Activated CD8-positive, alpha-beta memory T cell treated with anti-CD3 and anti-CD28 coated beads for 24 hours (primary cell): ENCODE data around the gene PSME1.
A peak's percentile ranks its signal among the peaks of the same experiment; 100 is the strongest.

Experiments used
- DNase-seq: peaks from one replicate; pipeline ENCODE4 v3.0.0-alpha.2; 2020

Gene PSME1

DNA sequence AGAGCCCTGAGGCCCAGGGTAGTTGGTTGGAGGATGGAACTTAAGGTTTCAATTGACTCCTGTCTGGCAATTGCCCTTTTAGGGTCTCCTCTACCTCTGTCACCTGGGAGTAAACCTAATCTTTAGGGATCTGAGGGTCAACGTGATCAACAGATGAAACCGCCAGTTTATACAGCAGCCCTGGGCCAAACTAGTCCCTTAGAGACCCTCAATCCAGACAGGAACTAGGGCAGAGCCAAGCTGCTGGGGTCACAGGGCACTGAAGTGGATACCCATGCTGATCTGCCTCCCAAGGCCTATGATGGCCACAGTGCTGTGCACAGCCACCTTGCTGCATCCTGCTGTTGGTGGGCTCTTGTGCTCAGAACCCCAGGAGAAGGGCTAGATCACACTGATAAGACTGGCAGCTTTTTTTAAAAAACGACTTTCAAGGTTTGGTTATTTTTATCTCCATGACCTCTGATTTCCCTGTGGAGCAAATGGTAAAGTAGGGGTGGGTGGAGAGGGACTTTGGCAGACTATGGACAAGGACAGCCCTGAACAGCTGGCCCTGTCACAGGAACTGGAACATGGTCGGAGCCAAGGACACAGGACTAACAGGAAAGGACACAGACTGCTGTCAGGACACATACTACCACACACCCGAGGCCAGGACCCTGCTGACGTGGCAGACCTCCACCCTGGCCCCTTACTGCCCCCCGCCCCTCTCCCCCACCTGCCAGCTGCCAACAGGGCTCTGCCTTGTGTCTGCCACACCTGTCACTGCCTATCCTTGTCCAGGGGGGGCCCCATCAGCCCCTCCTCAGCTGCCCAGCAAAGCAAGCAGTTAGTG lies 5.1 kb upstream of the PSME1 start:
- no peak for DNase-seq

DNA sequence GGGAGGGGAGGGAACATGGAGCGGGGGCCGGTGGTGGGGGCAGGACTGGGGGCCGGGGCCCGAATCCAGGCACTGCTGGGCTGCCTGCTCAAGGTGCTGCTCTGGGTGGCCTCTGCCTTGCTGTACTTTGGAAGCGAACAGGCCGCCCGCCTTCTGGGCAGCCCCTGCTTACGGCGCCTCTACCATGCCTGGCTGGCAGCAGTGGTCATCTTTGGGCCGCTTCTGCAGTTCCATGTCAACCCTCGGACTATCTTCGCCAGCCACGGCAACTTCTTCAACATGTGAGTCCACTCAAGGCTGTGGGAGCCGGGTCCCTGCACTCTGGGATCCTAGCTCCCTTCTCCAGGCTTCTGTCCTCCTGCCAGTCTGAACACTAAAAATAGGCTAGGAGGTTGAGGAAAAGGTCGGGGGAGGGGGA lies 4.4 kb upstream of the PSME1 start:
- no peak for DNase-seq

DNA sequence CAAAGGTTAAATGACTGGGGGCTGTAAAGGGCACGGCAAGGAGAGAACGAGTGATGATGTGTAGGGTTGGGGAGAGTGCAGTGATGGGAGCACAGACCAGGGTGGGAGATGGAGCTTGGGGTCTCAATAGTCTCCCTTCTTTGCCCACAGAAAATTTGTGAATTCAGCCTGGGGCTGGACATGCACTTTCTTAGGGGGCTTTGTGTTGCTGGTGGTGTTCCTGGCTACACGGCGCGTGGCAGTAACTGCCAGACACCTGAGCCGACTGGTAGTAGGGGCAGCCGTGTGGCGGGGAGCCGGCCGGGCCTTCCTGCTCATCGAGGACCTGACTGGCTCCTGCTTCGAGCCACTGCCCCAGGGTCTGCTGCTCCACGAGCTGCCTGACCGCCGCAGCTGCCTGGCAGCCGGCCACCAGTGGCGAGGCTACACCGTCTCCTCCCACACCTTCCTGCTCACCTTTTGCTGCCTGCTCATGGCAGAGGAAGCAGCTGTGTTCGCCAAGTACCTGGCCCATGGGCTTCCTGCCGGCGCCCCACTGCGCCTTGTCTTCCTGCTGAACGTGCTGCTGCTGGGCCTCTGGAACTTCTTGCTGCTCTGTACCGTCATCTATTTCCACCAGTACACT lies 3.8 kb upstream of the PSME1 start:
- peak; percentile 71 for DNase-seq

DNA sequence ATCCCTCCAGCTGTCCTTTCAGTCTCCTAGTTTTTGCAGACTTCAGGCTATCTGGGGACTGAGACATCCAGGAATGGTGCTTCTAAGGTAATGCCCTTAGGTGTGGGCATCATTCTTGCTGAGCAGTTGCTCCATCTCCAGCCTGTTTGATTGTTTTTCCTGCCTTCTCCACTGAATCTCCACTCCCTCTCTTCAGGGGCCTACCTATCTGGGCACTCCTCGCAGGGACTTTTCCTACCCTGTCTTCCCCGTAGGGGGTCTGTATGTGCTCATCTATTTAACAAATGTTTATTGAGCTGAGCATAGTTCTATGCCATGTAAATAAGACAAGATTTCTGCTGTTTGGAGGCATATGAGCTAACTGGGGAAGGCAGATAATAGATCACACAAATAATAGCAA lies 3.0 kb upstream of the PSME1 start:
- no peak for DNase-seq

DNA sequence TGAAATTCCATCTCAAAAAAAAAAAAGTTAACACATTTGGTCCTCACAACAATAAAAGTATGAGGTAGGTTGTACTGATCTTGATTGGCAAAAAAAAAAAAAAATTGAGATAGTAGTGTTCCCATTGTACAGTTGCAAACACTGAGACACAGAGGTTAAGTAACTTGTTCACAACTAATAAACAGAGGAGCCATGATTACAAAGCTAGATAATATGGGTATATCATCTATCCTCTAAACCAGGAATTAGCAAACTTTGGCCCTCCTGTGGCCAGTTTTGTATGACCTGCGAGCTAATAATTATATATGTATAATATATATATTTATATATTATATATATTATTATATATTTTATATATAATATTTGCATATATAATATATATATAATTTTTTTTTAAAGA lies 2.3 kb upstream of the PSME1 start:
- DNase-seq = no peak

DNA sequence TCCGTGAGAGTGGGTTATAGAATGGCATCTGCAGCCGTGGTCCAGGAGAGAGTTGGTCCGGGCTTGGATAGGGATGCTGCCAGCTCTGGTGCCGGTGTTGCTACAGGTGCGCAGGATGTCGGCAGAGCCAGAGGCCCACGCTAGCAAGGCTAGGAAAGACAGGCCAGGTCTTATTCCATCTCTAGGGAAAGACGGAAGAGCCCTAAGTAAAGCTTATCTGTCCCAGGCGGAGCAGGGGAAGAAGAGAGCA lies 485 bp upstream of the PSME1 start:
- no peak for DNase-seq

DNA sequence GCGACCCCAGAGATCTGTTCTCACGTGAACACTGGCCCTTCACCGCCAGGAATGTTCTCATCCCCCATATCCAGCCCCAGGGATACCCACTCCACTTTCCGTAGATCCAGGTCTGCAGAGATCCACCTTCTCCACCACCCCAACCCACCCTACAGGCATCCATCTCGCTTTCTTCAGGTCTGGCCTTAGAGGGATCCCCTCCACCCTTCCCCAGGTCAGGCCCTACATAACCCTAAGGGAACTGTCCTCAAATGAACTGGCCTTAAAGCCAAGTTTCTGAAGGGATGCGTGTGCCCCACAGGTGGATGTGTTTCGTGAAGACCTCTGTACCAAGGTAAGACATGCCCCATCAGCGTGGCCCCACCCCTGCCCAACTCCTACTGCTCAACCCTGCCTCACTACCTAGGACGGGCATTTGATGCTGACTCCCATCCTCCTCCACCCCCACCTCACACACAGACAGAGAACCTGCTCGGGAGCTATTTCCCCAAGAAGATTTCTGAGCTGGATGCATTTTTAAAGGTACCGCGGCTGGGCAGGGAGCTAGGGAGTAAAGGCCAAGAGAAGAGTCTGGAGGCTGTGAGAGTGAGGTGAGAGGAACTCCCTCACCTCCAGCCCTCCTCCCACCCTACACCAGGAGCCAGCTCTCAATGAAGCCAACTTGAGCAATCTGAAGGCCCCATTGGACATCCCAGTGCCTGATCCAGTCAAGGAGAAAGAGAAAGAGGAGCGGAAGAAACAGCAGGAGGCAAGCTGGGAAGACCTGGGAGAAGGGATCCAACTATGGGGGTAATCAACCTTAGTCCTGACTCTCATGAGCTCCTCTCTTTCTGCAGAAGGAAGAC lies 912 bp downstream of the PSME1 start:
- no peak for DNase-seq

DNA sequence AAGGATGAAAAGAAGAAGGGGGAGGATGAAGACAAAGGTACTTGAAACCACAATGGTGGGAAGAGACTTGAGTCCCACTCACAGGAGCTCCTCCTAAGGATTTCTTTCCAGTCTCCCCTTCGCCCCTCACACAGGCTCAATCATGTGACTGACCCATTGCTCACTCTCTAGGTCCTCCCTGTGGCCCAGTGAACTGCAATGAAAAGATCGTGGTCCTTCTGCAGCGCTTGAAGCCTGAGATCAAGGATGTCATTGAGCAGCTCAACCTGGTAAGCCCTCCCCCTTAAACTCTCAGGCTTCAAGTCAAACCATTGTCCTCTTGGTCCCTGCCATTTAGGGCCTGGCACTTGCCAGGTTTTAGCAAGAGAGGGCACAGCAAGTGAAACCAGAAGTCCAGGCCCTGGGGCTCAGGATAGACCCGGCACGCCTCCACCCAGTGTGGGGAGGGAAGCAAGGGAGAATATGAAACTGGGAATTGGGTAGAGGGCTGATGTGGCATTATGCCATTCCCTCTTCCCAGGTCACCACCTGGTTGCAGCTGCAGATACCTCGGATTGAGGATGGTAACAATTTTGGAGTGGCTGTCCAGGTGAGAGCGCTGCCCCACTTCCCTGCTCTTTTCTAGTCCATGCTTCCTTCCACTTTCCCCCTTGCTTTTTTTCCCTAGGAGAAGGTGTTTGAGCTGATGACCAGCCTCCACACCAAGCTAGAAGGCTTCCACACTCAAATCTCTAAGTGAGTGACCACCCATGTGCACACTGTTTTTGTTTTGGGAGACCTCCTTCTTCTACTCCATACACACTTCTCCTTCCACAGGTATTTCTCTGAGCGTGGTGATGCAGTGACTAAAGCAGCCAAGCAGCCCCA lies 1.8 kb downstream of the PSME1 start:
- DNase-seq = no peak

DNA sequence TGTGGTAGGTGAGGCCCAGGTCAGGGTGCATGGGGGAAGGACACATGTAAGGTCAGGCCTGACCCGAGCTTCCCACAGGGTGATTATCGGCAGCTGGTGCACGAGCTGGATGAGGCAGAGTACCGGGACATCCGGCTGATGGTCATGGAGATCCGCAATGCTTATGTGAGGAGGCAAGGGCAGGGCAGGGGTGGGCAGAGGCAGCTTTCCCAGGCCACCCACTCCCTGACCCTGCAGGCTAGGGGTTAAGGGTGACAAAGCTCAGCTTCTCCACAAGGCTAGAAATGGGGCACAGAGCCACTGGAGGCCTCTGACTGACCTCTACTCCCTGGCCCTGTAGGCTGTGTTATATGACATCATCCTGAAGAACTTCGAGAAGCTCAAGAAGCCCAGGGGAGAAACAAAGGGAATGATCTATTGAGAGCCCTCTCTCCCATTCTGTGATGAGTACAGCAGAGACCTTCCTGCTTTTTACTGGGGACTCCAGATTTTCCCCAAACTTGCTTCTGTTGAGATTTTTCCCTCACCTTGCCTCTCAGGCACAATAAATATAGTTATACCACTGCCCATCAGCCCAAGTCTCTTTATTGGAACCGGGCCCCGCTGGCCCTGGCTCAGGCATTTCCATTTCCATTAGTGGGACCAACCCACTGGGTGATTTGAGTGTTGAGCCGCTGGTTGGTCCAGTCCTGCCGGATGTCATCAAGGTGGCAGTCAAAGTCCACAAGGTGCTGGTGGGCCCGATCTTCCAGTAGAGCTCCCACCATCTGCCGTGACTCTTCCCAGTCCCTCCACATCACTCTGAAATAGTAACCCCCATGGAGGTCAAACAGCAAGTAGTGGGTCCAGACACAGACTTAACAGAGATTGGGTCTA lies 2.6 kb downstream of the PSME1 start:
- no peak for DNase-seq

DNA sequence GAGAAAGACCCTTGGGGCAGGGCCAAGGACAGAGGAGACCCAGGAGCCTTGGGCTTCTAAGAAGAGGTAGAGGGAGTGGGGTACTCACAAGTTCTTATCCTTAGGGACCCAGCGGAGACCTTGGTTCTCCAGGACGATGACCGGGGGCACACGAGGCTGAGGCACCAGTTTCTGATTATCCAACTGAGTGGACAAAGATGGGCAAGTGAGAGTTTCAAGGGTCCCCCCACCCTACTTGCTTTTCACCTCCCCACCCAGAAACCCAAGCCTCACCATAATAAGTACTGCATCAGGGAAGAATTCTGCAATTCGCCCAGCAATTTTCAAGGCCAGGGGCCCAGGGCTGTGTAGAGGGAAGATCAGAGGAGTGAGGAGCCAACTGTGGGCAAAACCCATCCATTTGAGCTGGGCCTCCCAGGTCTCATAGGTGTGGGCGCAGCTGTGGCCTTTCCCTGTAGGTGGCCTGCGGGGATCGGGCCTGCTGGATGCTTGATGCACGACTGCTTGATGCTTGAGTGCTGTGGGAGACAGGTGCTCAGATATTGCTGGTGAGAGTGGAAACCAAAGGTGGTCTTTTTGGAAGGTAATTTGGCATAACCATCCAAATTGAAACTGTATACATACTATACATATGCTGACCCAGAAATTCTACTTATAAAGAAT lies 3.4 kb downstream of the PSME1 start:
- DNase-seq = no peak

DNA sequence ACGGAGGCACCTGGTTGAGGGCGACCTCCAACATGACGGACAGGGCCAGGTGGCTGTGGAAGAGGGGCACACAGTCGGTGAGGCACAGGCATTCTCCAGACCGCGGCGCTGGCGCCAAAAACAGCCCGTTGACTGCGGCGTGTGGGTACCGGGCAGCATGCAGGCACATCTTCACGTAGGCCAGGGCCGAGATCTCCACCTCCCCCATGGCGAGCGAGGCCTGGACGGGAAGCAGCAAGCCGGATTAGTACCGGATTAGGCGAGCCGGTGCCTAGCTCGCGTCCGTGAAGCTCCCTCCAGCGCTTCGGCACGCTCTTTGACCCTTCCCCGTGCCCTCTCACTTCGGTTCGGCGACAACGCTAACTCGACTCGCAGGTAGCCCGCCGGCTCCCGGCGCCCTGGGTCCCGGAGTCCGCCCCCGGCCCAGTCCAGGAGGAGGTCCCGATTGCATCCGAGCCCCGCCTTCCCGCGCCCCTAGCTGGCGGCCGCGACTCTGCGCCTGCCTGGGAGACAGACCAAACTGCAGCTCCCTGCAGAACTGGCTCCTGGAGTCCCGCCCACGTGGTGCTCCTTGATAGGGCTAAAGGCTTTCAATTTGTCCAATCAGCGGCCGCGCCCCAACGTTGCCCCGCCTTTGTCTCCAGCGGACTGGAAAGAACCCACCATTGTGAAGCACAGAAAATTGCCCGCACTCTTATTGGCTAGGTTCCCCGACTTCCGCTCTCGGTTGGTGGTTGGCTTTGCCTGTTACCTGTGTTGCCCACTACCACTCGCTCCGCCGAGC lies 5.3 kb downstream of the PSME1 start, which contains the start of gene EMC9:
EMC9 (minus strand) TSS at position 495 of the 784 bp plus-strand sequence; CDS start at position 208, 287 bp downstream.
- DNase-seq = peak; percentile 99

DNA sequence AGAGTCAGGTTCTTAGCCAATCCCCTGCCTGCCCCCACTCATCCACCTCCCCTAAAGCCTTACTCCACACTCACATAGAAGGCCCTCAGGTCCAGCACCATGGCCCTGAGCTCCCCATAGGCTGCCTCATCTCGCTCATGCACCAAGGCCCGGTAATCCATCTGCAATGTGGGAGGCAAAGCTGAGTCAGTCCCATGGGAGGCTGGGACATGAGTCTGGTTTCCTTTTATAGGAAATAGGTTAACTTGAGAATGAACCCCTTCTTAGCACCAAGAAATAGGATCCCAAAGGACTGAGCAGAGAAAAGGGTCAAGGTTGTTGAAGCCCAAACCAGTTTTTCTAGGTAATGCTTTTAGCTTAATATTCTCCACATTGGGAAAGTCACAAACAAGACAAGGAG lies 7.5 kb downstream of the PSME1 start:
- DNase-seq = no peak

DNA sequence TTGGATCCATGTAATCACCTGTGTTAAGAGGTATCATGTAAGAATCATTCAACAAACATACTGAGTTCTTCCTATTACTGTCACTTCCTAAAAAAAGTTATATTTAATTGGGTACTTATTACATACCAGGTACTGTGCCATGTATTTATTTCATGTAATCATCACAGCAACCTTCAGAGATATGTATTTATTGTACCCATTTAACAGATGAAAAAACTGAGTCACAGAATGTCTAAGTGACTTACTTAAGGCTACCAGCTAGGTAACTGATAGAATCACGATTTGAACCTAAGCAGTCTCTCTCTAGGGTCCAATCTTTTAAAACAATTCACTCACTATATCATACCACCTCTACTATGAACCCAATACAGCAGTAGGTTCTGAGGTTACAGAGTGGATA lies 8.5 kb downstream of the PSME1 start:
- DNase-seq = no peak

DNA sequence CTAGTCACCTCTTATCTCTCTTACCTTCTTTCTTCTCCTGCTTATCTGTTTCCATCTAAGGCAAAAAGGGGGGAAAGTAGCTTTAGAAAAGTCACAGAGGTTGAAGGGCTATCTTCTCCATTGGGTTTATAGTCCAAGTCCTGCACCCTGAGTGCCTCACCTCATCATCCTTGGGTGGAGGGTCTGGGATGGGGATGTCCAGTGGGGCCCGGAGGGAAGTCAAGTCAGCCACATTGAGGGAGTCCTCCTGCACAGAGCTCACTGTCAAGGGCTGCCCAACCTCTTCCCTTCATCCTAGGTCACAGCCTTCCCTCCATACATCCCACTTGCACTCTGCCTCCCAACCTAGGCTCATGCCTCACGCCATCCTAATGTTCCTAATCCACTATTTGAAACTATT lies 9.2 kb downstream of the PSME1 start:
- no peak for DNase-seq

DNA sequence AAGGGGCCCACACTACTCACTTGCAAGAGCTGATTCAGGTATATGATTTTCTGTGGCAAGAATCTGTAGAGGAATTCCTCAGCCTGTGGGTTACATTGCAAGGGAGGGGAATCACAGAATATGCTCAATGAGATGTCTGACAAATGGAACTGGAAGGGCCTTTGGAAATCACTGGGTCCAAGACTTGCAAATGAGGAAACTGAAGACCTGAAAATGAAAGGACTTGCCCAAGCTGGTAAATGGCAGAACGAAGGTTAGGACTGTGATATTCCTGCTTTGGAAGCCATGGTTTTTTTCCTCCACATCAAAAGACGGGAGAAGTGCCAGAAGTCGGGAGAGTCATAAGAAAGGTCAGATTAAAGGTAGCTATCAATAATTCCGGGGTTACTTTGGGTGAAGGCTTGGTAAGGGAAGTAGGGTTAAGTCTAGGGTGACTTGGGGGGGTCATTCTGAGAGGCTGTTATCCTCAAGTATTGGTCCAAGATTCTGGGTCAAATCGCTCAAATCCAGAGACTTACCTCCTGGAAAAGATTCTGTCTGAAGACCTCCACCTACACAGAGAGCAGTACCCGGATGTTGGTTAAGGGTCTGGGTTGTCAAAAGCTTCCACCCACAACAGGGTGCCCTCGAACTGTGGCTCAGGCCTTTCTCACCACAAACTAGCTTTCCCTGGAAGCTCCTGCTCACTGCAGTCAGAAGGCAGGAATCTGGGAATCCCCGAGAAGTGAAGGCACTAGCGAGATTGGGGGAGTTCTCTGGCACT lies 9.9 kb downstream of the PSME1 start:
- DNase-seq = no peak

DNA sequence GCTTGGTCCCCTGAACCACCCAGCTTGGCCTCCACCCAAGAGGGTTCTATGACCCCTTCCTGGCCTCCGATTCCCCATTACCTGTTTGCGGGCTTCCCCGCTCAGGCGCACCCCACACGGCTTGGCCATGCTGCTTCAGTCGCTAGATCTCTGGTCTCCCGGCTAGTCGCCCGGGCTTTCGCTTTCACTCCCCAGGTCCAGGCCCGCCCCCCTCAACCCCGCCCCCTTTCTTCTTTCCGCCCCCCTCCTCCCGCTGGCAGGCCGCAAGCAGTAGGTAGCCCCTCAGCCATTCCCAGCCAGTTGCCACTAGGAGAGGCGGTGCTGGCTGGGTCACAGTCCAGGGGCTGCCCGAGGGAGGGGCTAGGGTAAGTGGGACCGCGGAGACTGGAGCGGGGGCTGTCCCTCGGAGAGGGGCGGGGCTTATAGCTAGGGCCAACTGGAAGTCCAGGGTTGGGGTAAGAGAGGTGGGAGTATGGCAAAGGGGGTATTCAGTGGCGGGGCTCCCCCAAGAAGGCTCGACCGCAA lies 10.5 kb downstream of the PSME1 start, which contains the start of gene PSME2:
PSME2 (minus strand) TSS at position 158 of the 525 bp plus-strand sequence; CDS start at position 129, 29 bp downstream.
- DNase-seq = peak; percentile 95

DNA sequence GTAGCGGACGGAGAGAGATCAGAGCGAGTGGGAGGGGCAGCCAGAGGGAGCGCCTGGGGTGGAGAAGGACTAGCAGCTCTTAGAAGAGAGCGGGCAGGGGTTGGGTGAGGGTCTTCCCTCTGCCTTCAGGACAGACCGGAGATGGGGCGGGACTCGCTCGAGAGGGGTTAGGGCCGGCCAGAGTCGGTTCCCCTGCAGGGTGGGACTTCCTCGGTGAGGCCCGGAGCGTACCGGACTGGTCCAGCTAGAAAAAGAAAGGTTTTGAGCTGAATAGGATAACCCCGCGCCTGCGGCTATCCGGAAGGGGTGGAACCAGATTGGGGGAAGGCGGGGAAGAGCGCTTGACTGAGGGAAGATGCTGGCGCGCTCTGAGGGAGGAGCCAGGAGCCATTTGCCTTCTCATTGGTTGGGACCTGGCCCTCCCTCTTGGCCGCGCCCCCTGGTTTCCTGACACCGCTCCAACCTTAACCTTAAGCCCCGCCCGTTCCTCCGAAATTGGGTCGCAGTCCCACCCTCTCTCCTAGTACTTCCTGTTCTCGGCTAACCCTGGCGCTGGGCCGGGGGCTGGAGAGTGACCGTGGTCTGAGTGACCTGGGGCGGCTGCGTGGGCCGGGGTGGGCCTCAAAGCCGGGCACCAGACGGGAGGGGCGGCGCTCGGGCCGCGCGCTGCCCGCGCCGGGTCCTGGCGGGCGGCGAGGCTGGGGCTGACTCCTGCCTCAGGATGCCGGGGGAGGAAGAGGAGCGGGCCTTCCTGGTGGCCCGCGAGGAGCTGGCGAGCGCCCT lies 11.2 kb downstream of the PSME1 start, which contains the start of gene RNF31:
RNF31 (plus strand) TSS at position 521 of the 783 bp plus-strand sequence; CDS start at position 722, 201 bp downstream.
- DNase-seq = peak; percentile 96

DNA sequence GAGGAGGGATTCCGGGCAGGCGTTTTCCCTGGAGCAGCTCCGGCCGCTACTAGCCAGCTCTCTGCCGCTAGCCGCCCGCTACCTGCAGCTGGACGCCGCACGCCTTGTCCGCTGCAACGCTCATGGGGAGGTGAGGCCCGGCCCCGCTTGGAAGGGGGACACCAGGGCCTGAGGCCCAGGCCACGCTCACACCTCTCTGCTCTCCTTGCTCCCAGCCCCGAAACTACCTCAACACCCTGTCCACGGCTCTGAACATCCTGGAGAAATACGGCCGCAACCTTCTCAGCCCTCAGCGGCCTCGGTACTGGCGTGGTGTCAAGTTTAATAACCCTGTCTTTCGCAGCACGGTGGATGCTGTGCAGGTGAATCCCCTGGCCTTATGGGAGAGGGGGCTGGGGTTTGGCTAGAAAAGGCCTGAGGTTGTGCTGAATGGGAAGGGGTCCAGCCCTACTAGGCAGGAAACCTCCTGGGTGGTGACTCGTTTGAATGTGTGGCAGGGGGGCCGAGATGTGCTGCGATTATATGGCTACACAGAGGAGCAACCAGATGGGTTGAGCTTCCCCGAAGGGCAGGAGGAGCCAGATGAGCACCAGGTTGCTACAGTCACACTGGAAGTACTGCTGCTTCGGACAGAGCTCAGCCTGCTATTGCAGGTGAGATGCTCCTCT lies 11.9 kb downstream of the PSME1 start:
- DNase-seq = no peak
